DMS153 treated with DMSO at 0.1 percent for 48 hours (cell line): ENCODE data around the gene KTI12.

ENCODE experiments used
- DNase-seq: peaks from one replicate; lab custom pipeline; 2025; ENCODE audit not compliant: unreplicated experiment; lab: John Stamatoyannopoulos, UW

KTI12 gene

DNA sequence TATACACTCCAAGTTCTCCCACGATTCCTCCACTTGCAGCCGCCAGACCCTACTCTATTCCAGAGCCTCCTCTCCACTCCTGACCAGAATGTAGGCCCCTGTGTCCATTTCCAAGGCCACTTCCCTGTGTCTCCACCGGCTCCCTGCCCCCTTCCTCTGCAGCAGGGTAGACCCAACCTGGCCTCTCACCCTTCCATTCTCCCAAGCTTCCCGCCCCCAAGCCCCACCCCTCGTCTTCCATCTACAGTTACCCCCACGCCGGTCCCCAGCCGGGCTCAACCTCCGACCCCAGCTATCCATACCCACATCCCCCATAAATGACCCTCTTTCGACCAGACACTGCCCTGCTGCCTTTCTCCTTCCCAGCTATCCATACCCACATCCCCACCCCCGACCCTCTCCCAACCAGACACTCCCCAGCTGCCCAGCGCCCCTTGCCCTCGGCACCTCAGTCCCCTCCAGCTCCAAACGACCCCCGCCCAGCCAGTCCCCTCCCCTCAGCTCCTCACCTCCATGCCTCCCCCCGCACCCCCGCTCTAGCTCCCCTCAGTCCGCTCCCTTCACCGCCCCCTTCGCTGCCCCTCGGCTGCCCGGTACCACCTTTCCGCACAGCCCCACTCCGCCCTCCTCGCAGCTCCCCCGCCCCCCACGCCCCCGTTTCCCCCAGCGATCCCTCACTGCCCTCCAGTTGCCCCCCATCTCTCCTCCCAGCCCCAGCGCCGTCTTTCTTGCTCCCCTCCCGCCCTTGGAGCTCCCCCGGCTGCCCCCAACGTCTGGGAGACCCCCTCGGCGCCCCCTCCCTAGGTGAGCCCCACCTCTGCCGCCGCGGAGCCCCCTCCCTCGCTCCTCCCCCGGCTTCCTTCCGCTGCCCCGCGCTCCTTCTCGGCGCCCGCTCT, 43.8 kb downstream of the KTI12 start:
- DNase-seq, result no peak

DNA sequence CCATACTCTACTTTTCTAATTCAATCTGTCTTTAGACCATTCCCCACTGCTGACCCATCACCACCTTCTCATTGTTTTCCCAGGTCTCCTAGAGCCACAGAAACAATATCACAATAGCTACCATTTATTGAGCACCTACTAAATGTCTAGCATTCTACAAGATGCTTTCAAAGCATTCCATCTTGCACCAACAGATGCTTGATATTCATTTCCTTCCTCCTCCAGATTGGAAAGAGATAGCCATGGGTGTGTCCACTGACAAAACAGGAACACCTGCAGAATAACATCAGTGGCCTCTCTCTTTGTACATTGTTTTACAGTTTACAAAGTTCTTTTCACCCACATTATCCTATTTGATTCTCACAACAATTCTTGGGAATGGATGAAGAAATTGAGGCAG, 45.4 kb downstream of the KTI12 start:
- no peak for DNase-seq

DNA sequence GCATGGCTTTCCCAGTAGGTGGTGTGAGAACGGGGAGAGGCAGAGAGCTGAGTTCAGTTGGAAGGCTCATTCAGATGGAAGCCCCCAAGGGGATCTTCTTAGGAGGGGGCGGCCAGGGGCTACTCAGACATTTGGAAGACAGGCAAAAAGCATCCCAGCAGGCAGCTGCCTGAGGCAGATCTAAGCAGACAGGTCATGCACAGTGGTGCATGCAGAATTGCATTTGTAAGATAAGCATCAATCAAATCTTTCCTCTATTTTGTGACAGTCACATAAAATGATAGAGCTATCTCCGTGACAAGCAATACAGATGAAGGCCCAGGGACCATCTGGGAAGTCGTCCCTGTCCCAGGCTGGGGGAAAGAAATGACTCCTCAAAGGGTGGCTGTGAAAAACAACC, 46.9 kb downstream of the KTI12 start:
- DNase-seq, result no peak

DNA sequence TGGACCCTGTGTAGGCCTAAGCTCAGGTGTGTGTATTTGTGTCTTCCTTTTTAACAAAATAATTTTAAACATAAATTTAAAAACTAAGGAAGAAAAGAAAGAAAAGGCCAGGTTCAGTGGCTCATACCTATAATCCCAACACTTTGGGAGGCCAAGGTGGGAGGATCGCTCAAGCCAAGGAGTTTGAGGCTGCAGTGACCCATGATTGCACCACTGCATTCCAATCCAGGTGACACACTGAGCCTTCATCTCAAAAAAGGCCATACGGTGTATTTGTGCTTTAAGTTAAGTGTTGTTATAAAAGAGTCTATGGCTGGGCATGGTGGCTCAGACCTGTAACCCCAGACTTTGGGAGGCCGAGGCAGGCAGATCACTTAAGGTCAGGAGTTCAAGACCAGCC, 51.4 kb downstream of the KTI12 start:
- DNase-seq, result no peak
